Cardiac fibroblast (primary cell): ENCODE measurements around the gene STARD7.
A peak's percentile ranks its signal among the peaks of the same experiment; 100 is the strongest.

Source experiments
- DNase-seq, 2 donors: peaks; one replicate each; pipeline versions ENCODE4 v3.0.0 to v3.0.0-alpha.2; 2010; ENCODE audit warnings: low read depth in 2 of 2
- H3K4me3 ChIP-seq, 2 donors: replicated peaks in 1 of 2; 1 replicate in 1 of 2; 2 replicates in 1 of 2; pipeline ENCODE4 v1.5.1; 2011; ENCODE audit warnings: low read depth in 2 of 2, low read length in 2 of 2, mild to moderate bottlenecking in 2 of 2, moderate library complexity in 1 of 2
- CTCF ChIP-seq: IDR thresholded peaks from one replicate; pipeline ENCODE4 v1.5.1; 2011; ENCODE audit warnings: low read depth, mild to moderate bottlenecking, low read length, inconsistent platforms

Gene STARD7

GRCh38 chr2:96176661-96177060 lies 32.0 kb downstream of the STARD7 start:
- peak; percentile 47 to 73 for DNase-seq
- no peak for TF ChIP-seq CTCF
- H3K4me3 ChIP-seq = no peak overlapping the region

GRCh38 chr2:96175951-96176350 lies 32.7 kb downstream of the STARD7 start:
- peak; percentile 36 to 76 for DNase-seq
- H3K4me3 ChIP-seq = no peak overlapping the region
- TF ChIP-seq CTCF = no peak

- TF ChIP-seq CTCF = peak; percentile 93
- H3K4me3 ChIP-seq = no peak overlapping the region
- peak; percentile 67 to 69 for DNase-seq
These were observed 34.1 kb downstream of the STARD7 start for GRCh38 chr2:96174251-96175144.

GRCh38 chr2:96171831-96172230 lies 36.8 kb downstream of the STARD7 start:
- H3K4me3 ChIP-seq = no peak overlapping the region
- DNase-seq = no peak
- no peak for TF ChIP-seq CTCF

GRCh38 chr2:96170626-96171025 lies 38.0 kb downstream of the STARD7 start:
- no peak overlapping the region for H3K4me3 ChIP-seq
- TF ChIP-seq CTCF = no peak
- no peak for DNase-seq

GRCh38 chr2:96169868-96170507 lies 38.6 kb downstream of the STARD7 start:
- no peak for DNase-seq
- H3K4me3 ChIP-seq = no peak overlapping the region
- no peak for TF ChIP-seq CTCF
